Measurements from ENCODE around the gene FOXN3. TPM values are rescaled to one million over a fixed set of nuclear protein-coding genes. Genes with fewer than 3 reads are reported as not detected.
A peak's percentile ranks its signal among the peaks of the same experiment; 100 is the strongest.

The FOXN3 gene
- polyA plus RNA-seq, 1 donor: 39.5 TPM

- no peak overlapping the region for H3K27ac ChIP-seq (ENCODE audit: low read length)
- H3K36me3 ChIP-seq (ENCODE audit: control insufficient read depth, insufficient read depth, low read length): no peaks in the 10 kb centered on the region
- 88% methylated on average over 2 of the region's 3 CpGs for WGBS (ENCODE audit: insufficient coverage, low lambda C conversion rate)
- DNase-seq: no peak
- H3K4me1 ChIP-seq (ENCODE audit: control insufficient read depth, insufficient read depth, low read length): peaks cover 6% of the 10 kb centered on the region
- no peaks in the 10 kb centered on the region for H3K27me3 ChIP-seq (ENCODE audit: control insufficient read depth, insufficient read depth, low read length)
- no peak overlapping the region for H3K4me3 ChIP-seq (ENCODE audit: low read length)
- no peaks in the 10 kb centered on the region for H3K9me3 ChIP-seq (ENCODE audit: control insufficient read depth, low read depth, low read length)
Measured at GRCh38 chr14:89360277-89360676, 56.8 kb downstream of the FOXN3 start.

- Histone ChIP-seq H3K36me3 (ENCODE audit: control insufficient read depth, insufficient read depth, low read length) (no peaks in the 10 kb centered on the region), H3K9me3 (ENCODE audit: control insufficient read depth, low read depth, low read length) (no peaks in the 10 kb centered on the region), H3K4me1 (ENCODE audit: control insufficient read depth, insufficient read depth, low read length) (peaks cover 2% of the 10 kb centered on the region), H3K4me3 (ENCODE audit: low read length) (no peak overlapping the region), H3K27me3 (ENCODE audit: control insufficient read depth, insufficient read depth, low read length) (no peaks in the 10 kb centered on the region), H3K27ac (ENCODE audit: low read length) (no peak overlapping the region)
- WGBS (ENCODE audit: insufficient coverage, low lambda C conversion rate): no CpG with 5 or more reads among the region's 13 CpGs
- DNase-seq: no peak
Measured at GRCh38 chr14:89359477-89360222, 57.4 kb downstream of the FOXN3 start.

DNA sequence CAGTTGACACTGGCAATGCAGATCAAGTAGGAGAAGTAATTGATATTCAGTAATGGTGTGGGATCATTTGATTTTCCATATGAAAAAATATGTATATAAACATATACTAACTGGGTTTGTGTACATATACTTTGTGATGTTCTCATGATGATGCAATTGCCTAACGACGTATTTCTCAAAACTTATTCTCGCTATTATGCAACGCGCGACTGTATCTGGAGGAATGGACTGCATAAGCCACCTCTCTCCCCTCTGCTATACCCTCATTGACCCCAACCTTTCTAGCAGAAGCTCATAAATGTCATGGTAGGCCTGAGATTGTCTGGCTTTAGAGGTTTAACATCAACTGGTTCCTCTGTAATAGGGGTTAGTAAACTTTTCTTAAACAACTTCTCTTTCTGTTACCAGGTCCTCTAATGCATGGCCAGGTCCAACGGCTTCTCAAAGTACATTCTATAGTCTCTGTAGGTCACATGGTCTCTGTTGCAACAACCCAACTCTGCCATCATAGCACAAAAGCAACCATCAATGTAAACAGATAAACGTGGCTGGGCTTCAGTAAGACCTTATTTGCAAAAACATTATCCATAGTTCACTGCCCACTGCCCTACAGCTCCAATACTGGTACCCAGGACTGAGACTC lies 59.3 kb downstream of the FOXN3 start:
- Histone ChIP-seq H3K4me1 (ENCODE audit: control insufficient read depth, insufficient read depth, low read length) (no peaks in the 10 kb centered on the region), H3K4me3 (ENCODE audit: low read length) (no peak overlapping the region), H3K27ac (ENCODE audit: low read length) (no peak overlapping the region), H3K9me3 (ENCODE audit: control insufficient read depth, low read depth, low read length) (no peaks in the 10 kb centered on the region), H3K27me3 (ENCODE audit: control insufficient read depth, insufficient read depth, low read length) (no peaks in the 10 kb centered on the region), H3K36me3 (ENCODE audit: control insufficient read depth, insufficient read depth, low read length) (no peaks in the 10 kb centered on the region)
- peak in 1 of 2 donors; percentile 30 for DNase-seq
- WGBS (ENCODE audit: insufficient coverage, low lambda C conversion rate): 90% methylated on average over 2 of the region's 8 CpGs

GRCh38 chr14:89356927-89357326 lies 60.1 kb downstream of the FOXN3 start:
- no peak overlapping the region for H3K4me3 ChIP-seq (ENCODE audit: low read length)
- peaks cover 3% of the 10 kb centered on the region for H3K4me1 ChIP-seq (ENCODE audit: control insufficient read depth, insufficient read depth, low read length)
- H3K27me3 ChIP-seq (ENCODE audit: control insufficient read depth, insufficient read depth, low read length): no peaks in the 10 kb centered on the region
- no peak overlapping the region for H3K27ac ChIP-seq (ENCODE audit: low read length)
- WGBS (ENCODE audit: insufficient coverage, low lambda C conversion rate): no CpG with 5 or more reads among the region's 5 CpGs
- H3K9me3 ChIP-seq (ENCODE audit: control insufficient read depth, low read depth, low read length): no peaks in the 10 kb centered on the region
- no peak for DNase-seq
- no peaks in the 10 kb centered on the region for H3K36me3 ChIP-seq (ENCODE audit: control insufficient read depth, insufficient read depth, low read length)

DNA sequence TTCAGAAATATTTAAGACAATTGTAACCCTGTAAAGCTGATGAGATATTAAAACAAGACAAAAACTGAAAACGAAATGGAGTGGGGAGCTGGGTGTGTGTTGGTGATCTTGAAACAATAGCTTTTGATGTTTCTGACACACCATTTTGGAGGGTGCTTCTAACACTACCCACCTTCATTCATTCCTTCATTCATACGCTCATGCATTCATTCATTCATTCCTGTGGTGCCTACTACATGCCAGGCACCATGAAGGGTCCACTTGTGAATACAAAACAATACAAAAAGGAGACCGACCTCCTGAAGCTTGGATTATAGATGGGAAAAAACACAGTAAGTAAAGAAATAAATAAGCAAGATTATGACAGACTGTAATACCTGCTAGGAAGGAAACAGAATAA lies 60.5 kb downstream of the FOXN3 start:
- DNase-seq: no peak
- peaks cover 4% of the 10 kb centered on the region for H3K4me1 ChIP-seq (ENCODE audit: control insufficient read depth, insufficient read depth, low read length)
- H3K36me3 ChIP-seq (ENCODE audit: control insufficient read depth, insufficient read depth, low read length): no peaks in the 10 kb centered on the region
- H3K27ac ChIP-seq (ENCODE audit: low read length): no peak overlapping the region
- H3K4me3 ChIP-seq (ENCODE audit: low read length): no peak overlapping the region
- whole genome bisulfite sequencing (ENCODE audit: insufficient coverage, low lambda C conversion rate): 79% methylated on average over 2 of the region's 3 CpGs
- no peaks in the 10 kb centered on the region for H3K27me3 ChIP-seq (ENCODE audit: control insufficient read depth, insufficient read depth, low read length)
- H3K9me3 ChIP-seq (ENCODE audit: control insufficient read depth, low read depth, low read length): no peaks in the 10 kb centered on the region

DNA sequence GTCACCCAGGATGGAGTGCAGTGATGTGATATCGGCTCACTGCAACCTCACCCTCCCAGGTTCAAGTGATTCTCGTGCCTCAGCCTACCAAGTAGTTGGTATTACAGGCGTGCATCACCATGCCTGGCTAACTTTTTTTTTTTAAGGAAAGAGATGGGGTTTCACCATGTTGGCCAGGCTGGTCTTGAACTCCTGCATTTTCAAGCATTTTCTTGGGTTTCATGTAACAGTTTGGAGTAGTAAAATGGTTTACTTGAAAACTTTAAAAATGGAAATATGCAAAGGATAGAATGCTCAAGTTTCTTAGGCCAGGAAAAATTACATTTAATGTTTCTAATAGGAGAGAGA lies 63.3 kb downstream of the FOXN3 start:
- Histone ChIP-seq H3K27me3 (ENCODE audit: control insufficient read depth, insufficient read depth, low read length) (no peaks in the 10 kb centered on the region), H3K27ac (ENCODE audit: low read length) (no peak overlapping the region), H3K9me3 (ENCODE audit: control insufficient read depth, low read depth, low read length) (no peaks in the 10 kb centered on the region), H3K36me3 (ENCODE audit: control insufficient read depth, insufficient read depth, low read length) (peaks cover 11% of the 10 kb centered on the region), H3K4me1 (ENCODE audit: control insufficient read depth, insufficient read depth, low read length) (peaks cover 9% of the 10 kb centered on the region), H3K4me3 (ENCODE audit: low read length) (no peak overlapping the region)
- WGBS (ENCODE audit: insufficient coverage, low lambda C conversion rate): no CpG with 5 or more reads among the region's 3 CpGs
- DNase-seq: no peak

- Histone ChIP-seq H3K4me1 (ENCODE audit: control insufficient read depth, insufficient read depth, low read length) (peaks cover 10% of the 10 kb centered on the region), H3K9me3 (ENCODE audit: control insufficient read depth, low read depth, low read length) (no peaks in the 10 kb centered on the region), H3K36me3 (ENCODE audit: control insufficient read depth, insufficient read depth, low read length) (peaks cover 16% of the 10 kb centered on the region), H3K27ac (ENCODE audit: low read length) (no peak overlapping the region), H3K27me3 (ENCODE audit: control insufficient read depth, insufficient read depth, low read length) (no peaks in the 10 kb centered on the region), H3K4me3 (ENCODE audit: low read length) (no peak overlapping the region)
- no peak for DNase-seq
- no CpG with 5 or more reads among the region's 6 CpGs for WGBS (ENCODE audit: insufficient coverage, low lambda C conversion rate)
Measured at GRCh38 chr14:89352976-89353765, 63.9 kb downstream of the FOXN3 start.

DNA sequence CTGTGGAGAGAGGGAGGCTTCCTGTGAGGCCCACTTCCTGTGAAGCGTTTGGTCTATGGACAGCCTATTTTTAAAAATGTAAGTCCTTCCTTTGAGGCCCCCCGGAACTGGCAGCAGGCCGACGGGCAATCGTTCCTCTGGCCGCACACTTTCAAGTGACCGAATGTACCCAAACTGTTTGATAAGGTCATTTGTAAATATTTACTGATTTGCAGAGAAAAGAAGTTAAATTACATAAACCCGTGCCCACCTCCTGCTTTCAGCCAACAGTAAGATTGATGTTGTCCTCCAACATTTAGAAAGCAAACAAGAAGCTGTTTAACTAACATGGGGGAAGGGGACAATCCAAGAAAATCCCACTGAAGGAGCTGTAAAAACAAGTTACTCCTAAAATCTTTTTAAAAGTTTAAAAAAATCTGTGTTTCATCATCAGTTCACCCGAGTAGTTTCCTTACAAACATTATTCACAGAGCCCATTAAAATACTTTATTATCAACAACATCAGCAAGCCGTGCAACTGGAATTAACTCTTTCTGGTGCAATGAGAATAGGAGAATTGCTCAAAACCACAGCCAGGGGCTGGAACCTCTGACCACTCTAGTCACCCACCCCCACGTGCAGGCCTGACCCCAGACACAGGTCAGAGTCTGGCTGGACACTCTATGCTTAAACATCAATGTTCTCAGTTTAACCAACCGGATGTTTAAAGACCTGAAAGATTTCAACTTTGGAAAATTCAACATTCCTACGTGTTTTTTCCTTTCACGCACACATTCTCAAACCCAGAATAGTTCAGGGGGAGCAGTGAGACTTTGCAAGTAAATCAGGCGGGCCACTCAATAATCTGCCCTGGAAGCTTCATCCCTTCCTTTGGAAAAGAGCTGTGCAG lies 65.3 kb downstream of the FOXN3 start:
- Histone ChIP-seq H3K4me1 (ENCODE audit: control insufficient read depth, insufficient read depth, low read length) (peaks cover 10% of the 10 kb centered on the region), H3K9me3 (ENCODE audit: control insufficient read depth, low read depth, low read length) (no peaks in the 10 kb centered on the region), H3K4me3 (ENCODE audit: low read length) (no peak overlapping the region), H3K27ac (ENCODE audit: low read length) (peak overlapping the region; percentile 19), H3K36me3 (ENCODE audit: control insufficient read depth, insufficient read depth, low read length) (peaks cover 27% of the 10 kb centered on the region), H3K27me3 (ENCODE audit: control insufficient read depth, insufficient read depth, low read length) (no peaks in the 10 kb centered on the region)
- no CpG with 5 or more reads among the region's 15 CpGs for WGBS (ENCODE audit: insufficient coverage, low lambda C conversion rate)
- DNase-seq: peak in 1 of 2 donors; percentile 49

- no peaks in the 10 kb centered on the region for H3K9me3 ChIP-seq (ENCODE audit: control insufficient read depth, low read depth, low read length)
- WGBS (ENCODE audit: insufficient coverage, low lambda C conversion rate): no CpG with 5 or more reads among the region's 3 CpGs
- peaks cover 31% of the 10 kb centered on the region for H3K36me3 ChIP-seq (ENCODE audit: control insufficient read depth, insufficient read depth, low read length)
- H3K27ac ChIP-seq (ENCODE audit: low read length): peak overlapping the region; percentile 19
- no peaks in the 10 kb centered on the region for H3K27me3 ChIP-seq (ENCODE audit: control insufficient read depth, insufficient read depth, low read length)
- peaks cover 10% of the 10 kb centered on the region for H3K4me1 ChIP-seq (ENCODE audit: control insufficient read depth, insufficient read depth, low read length)
- no peak overlapping the region for H3K4me3 ChIP-seq (ENCODE audit: low read length)
- no peak for DNase-seq
Measured at GRCh38 chr14:89351221-89351515, 65.9 kb downstream of the FOXN3 start.

DNA sequence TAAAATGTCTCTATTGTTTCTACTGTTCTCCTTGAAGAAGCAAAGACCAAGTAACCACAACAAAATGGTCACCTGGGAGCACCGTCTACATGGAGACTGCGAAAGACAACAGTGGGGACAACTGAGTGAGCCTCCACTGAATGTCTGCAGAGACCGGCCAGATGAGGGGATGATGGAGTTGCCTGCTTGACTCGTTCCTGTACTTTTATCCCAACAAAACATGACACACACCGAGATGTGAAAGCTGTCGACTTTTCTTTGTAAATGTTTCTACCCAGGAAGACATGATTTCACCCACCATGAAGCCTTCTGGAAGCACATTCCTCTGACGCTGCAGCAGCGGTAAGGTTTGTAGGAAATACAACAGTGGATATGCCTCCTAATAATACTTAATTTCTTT lies 66.9 kb downstream of the FOXN3 start:
- no peaks in the 10 kb centered on the region for H3K27me3 ChIP-seq (ENCODE audit: control insufficient read depth, insufficient read depth, low read length)
- H3K36me3 ChIP-seq (ENCODE audit: control insufficient read depth, insufficient read depth, low read length): peaks cover 33% of the 10 kb centered on the region
- no peak overlapping the region for H3K27ac ChIP-seq (ENCODE audit: low read length)
- H3K4me3 ChIP-seq (ENCODE audit: low read length): no peak overlapping the region
- DNase-seq: no peak
- H3K4me1 ChIP-seq (ENCODE audit: control insufficient read depth, insufficient read depth, low read length): peaks cover 10% of the 10 kb centered on the region
- no peaks in the 10 kb centered on the region for H3K9me3 ChIP-seq (ENCODE audit: control insufficient read depth, low read depth, low read length)
- WGBS (ENCODE audit: insufficient coverage, low lambda C conversion rate): 100% methylated on average over 2 of the region's 8 CpGs

Data from large intestine (tissue), 3 donors.